Measurements from ENCODE around the gene KCNC4. TPM values are rescaled to one million over a fixed set of nuclear protein-coding genes. Genes with fewer than 3 reads are reported as not detected.

Gene KCNC4
- total RNA-seq, 1 donor, result 1.4 TPM

DNA sequence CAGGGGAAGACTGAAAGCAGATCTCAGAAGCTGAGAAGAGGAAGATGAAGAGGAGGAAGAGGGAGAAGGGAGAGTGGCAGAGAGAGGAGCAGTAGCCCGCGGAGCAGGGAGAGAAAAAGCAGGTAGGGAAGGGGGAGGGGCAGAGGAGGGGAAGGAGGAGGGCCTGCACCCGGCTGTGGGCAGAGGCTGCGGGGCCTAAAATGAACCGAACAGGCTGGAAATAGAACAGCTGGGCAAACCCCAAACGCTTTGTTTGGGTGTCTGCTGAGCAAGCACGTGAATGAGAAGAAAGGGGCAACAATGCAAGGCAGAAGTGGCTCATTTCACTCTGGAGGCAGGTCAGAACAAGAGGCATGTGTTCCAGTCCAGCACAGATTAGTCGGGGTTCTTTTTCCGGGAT is 33.5 kb downstream of the KCNC4 start:
- Histone ChIP-seq H3K4me3 (ENCODE audit: insufficient read depth, low read length) (no peak overlapping the region), H3K4me2 (ENCODE audit: insufficient read depth, low read length) (no peak overlapping the region), H3K4me1 (ENCODE audit: insufficient read depth, low read length) (no peaks in the 10 kb centered on the region), H3K79me2 (ENCODE audit: insufficient read depth, low read length) (no peaks in the 10 kb centered on the region), H3K36me3 (ENCODE audit: insufficient read depth, low read length) (no peaks in the 10 kb centered on the region), H3K27me3 (ENCODE audit: insufficient read depth, low read length) (peaks cover 12% of the 10 kb centered on the region), H2AFZ (ENCODE audit: low read length) (no peak overlapping the region), H4K20me1 (ENCODE audit: insufficient read depth, low read length) (no peaks in the 10 kb centered on the region), H3K27ac (ENCODE audit: low read depth, low read length) (no peak overlapping the region), H3K9me3 (ENCODE audit: low read depth, low read length) (no peaks in the 10 kb centered on the region)
- TF ChIP-seq, protein P1, sequence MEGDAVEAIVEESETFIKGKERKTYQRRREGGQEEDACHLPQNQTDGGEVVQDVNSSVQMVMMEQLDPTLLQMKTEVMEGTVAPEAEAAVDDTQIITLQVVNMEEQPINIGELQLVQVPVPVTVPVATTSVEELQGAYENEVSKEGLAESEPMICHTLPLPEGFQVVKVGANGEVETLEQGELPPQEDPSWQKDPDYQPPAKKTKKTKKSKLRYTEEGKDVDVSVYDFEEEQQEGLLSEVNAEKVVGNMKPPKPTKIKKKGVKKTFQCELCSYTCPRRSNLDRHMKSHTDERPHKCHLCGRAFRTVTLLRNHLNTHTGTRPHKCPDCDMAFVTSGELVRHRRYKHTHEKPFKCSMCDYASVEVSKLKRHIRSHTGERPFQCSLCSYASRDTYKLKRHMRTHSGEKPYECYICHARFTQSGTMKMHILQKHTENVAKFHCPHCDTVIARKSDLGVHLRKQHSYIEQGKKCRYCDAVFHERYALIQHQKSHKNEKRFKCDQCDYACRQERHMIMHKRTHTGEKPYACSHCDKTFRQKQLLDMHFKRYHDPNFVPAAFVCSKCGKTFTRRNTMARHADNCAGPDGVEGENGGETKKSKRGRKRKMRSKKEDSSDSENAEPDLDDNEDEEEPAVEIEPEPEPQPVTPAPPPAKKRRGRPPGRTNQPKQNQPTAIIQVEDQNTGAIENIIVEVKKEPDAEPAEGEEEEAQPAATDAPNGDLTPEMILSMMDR (IDR thresholded peaks at IDR 0.05; ENCODE audit: extremely low read depth, low read depth, low read length), result no peak
- DNase-seq (ENCODE audit: insufficient read length, low spot score, missing footprints), result no peak

DNA sequence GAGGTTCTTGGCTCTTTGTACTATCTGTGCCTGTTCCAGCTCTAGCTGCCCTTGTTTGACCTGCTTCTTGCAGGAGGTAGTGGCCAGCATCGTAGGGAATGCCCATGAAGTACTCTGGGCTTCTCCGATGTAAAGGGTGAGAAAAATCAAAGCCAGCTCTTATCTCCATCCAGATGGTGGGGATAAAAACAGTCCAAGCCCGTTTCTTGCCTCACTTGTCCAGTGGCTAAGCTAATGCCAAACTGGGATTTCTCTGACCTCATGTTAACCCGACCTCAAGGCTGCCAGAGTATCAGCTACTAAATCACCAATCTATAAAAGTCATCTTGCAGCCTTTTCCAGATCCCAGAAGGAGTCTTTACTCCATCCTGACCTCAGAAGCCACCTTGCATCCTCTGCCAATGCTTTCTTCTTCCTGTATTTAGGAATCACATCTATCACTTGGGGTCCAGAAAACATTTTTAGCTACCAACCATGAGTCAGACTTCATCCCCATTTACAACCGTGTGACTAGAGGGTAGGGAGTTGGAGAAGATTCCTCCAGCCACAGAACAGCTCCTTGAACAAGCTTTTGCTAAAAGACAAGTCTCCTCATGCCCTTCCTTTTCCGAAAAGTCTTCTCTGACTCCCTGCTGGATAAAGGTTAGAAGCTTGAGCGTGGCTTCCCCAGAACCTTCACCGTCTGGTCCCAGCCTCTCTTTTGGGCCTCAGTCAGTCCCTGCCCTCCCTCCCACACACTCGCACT is 35.9 kb downstream of the KCNC4 start:
- no peak for DNase-seq (ENCODE audit: insufficient read length, low spot score, missing footprints)
- Histone ChIP-seq H3K36me3 (ENCODE audit: insufficient read depth, low read length) (no peaks in the 10 kb centered on the region), H4K20me1 (ENCODE audit: insufficient read depth, low read length) (no peaks in the 10 kb centered on the region), H3K27ac (ENCODE audit: low read depth, low read length) (no peak overlapping the region), H3K4me3 (ENCODE audit: insufficient read depth, low read length) (no peak overlapping the region), H3K27me3 (ENCODE audit: insufficient read depth, low read length) (peaks cover 12% of the 10 kb centered on the region), H2AFZ (ENCODE audit: low read length) (no peak overlapping the region), H3K79me2 (ENCODE audit: insufficient read depth, low read length) (no peaks in the 10 kb centered on the region), H3K4me2 (ENCODE audit: insufficient read depth, low read length) (no peak overlapping the region), H3K4me1 (ENCODE audit: insufficient read depth, low read length) (no peaks in the 10 kb centered on the region), H3K9me3 (ENCODE audit: low read depth, low read length) (no peaks in the 10 kb centered on the region)
- TF ChIP-seq, protein P1 (IDR thresholded peaks at IDR 0.05; ENCODE audit: extremely low read depth, low read depth, low read length), result no peak

DNA sequence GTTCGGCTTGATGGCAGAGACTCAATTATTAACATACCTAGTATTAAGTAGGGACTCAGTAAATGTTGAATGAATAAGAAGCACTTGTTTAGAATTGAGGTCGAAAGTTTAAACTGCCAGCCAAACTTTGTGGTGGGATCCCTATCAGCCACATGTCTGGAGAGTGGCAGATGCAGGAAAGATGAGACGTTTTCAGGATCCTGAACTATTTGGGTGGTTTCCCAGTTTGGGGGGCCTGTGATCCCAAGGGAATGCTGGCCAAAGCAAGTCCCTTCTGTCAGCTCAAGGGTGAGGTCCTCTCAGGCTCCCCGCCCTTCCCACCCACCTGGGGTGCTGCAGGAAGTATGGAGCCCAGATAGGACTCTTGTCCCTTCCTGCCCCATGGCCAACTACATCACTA is 38.6 kb downstream of the KCNC4 start:
- DNase-seq (ENCODE audit: insufficient read length, low spot score, missing footprints), result no peak
- Histone ChIP-seq H4K20me1 (ENCODE audit: insufficient read depth, low read length) (no peaks in the 10 kb centered on the region), H3K4me2 (ENCODE audit: insufficient read depth, low read length) (no peak overlapping the region), H2AFZ (ENCODE audit: low read length) (no peak overlapping the region), H3K36me3 (ENCODE audit: insufficient read depth, low read length) (no peaks in the 10 kb centered on the region), H3K27me3 (ENCODE audit: insufficient read depth, low read length) (peaks cover 9% of the 10 kb centered on the region), H3K27ac (ENCODE audit: low read depth, low read length) (no peak overlapping the region), H3K79me2 (ENCODE audit: insufficient read depth, low read length) (no peaks in the 10 kb centered on the region), H3K4me3 (ENCODE audit: insufficient read depth, low read length) (no peak overlapping the region), H3K4me1 (ENCODE audit: insufficient read depth, low read length) (no peaks in the 10 kb centered on the region), H3K9me3 (ENCODE audit: low read depth, low read length) (no peaks in the 10 kb centered on the region)
- TF ChIP-seq, protein P1 (IDR thresholded peaks at IDR 0.05; ENCODE audit: extremely low read depth, low read depth, low read length), result no peak

DNA sequence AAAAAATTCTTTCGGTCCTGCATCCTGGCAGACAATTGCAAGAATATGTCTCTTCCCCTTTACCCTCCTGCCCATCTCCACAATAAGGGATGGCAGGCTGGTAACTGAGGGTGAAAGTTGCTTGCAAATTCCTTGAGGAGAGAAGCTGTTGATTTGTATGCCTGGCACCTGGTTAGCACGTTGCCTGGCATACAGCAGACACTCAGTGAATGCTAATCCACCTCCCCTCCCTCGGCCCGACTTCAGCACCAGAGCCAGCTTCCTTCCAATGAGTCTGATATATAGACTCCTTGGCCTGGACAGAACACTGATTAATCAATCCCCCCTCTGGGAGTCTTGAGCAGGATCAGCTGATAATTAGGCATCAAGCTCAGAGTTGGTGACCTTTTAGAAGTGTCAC is 39.1 kb downstream of the KCNC4 start:
- DNase-seq (ENCODE audit: insufficient read length, low spot score, missing footprints), result no peak
- Histone ChIP-seq H4K20me1 (ENCODE audit: insufficient read depth, low read length) (no peaks in the 10 kb centered on the region), H3K27ac (ENCODE audit: low read depth, low read length) (no peak overlapping the region), H3K4me3 (ENCODE audit: insufficient read depth, low read length) (no peak overlapping the region), H3K9me3 (ENCODE audit: low read depth, low read length) (no peaks in the 10 kb centered on the region), H3K27me3 (ENCODE audit: insufficient read depth, low read length) (peaks cover 12% of the 10 kb centered on the region), H3K4me2 (ENCODE audit: insufficient read depth, low read length) (no peak overlapping the region), H3K4me1 (ENCODE audit: insufficient read depth, low read length) (no peaks in the 10 kb centered on the region), H2AFZ (ENCODE audit: low read length) (no peak overlapping the region), H3K36me3 (ENCODE audit: insufficient read depth, low read length) (no peaks in the 10 kb centered on the region), H3K79me2 (ENCODE audit: insufficient read depth, low read length) (no peaks in the 10 kb centered on the region)
- TF ChIP-seq, protein P1 (IDR thresholded peaks at IDR 0.05; ENCODE audit: extremely low read depth, low read depth, low read length), result no peak
